GM12878 (cell line): ENCODE data around the gene DDR2. TPM values are rescaled to one million over a fixed set of nuclear protein-coding genes. Genes with fewer than 3 reads are reported as not detected.

Experiments
- CBFB ChIP-seq: IDR thresholded peaks from 2 replicates; pipeline ENCODE4 v1.6.1; 2016; ENCODE audit warnings: antibody characterized with exemption, low read depth
- CTCF ChIP-seq, 3 experiments: IDR thresholded peaks in 2 of 3; conservative IDR thresholded peaks in 1 of 3; 2 replicates each; pipeline ENCODE4 v1.5.1; 2011; ENCODE audit warnings: low read depth in 3 of 3, low read length in 3 of 3, mild to moderate bottlenecking in 3 of 3, control low read depth in 2 of 3, moderate library complexity in 2 of 3, inconsistent platforms in 1 of 3, mixed read lengths in 1 of 3; ENCODE audit not compliant: control insufficient read depth in 2 of 3, insufficient read depth in 1 of 3; ENCODE audit errors: extremely low read depth in 1 of 3
- CUX1 ChIP-seq: IDR thresholded peaks from 2 replicates; pipeline ENCODE4 v1.6.1; 2012; ENCODE audit warnings: improper control_type of control experiment, low read depth, low read length; ENCODE audit not compliant: insufficient replicate concordance
- PKNOX1 ChIP-seq: fragments of 450-650 bp; IDR thresholded peaks from 2 replicates; pipeline ENCODE4 v1.6.1; 2016; ENCODE audit warnings: mild to moderate bottlenecking
- SKIL ChIP-seq: fragments of 450-650 bp; IDR thresholded peaks from 2 replicates; pipeline ENCODE4 v1.6.1; 2017; ENCODE audit warnings: mild to moderate bottlenecking, low read depth, inconsistent platforms; ENCODE audit not compliant: poor library complexity, severe bottlenecking
- USF1 ChIP-seq: IDR thresholded peaks from 2 replicates; pipeline ENCODE4 v1.6.1; 2011; ENCODE audit warnings: borderline replicate concordance, low read depth, mild to moderate bottlenecking, moderate library complexity, mixed read lengths, low read length; ENCODE audit not compliant: insufficient read depth; ENCODE audit errors: extremely low read length
- ZNF207 ChIP-seq: fragments of 450-650 bp; IDR thresholded peaks from 2 replicates; pipeline ENCODE4 v1.6.1; 2014; ENCODE audit warnings: antibody characterized with exemption, mild to moderate bottlenecking, borderline replicate concordance
- polyA plus RNA-seq, 11 experiments: library from polyadenylated mRNA; depleted of rRNA in 4 of 11; unstranded in 6 of 11; stranded (reverse) in 5 of 11; fragments of >200 nt; fragmentation: Nextera tagmentation in 4 of 11; fragmentation: Illumina TruSeq in 1 of 11; extraction: Ambion mirVana in 4 of 11; extraction: Trizol in 1 of 11; gene quantifications; 1 replicate in 1 of 11; 2 replicates in 10 of 11; pipeline versions ENCODE4 v1.2.1 to v1.2.3, GENCODE V29; 2011 to 2016; ENCODE audit warnings: inconsistent platforms in 2 of 11, missing spikeins in 2 of 11, low read depth in 1 of 11
- total RNA-seq, 4 experiments: library from RNA; depleted of rRNA in 3 of 4; stranded (reverse); fragments of >200 nt in 3 of 4; fragmentation: Illumina TruSeq in 1 of 4; extraction: Trizol in 1 of 4; gene quantifications; 2 replicates each; pipeline versions ENCODE4 v1.2.1 to v1.2.3, GENCODE V29; 2013 to 2021

DDR2 gene
- total and polyA plus RNA-seq, 10 of the 15 experiments (the other 5 are each of a cell fraction or from before 2014, with no cell fraction given) = 1.9 to 8.8 (median 5.5) TPM

- TF ChIP-seq CTCF (IDR thresholded peaks at IDR 0.05 in 2 of 3, conservative IDR thresholded peaks at IDR 0.05 in 1 of 3; ENCODE audit: control insufficient read depth in 2 of 3, extremely low read depth in 1 of 3, insufficient read depth in 1 of 3, low read depth in 3 of 3, low read length in 3 of 3) (no peak), SKIL (no peak), CUX1 (no peak), ZNF207 (no peak), CBFB (no peak), PKNOX1 (no peak), USF1 (no peak)
Observed at GRCh38 chr1:162732094-162732493, 99.8 kb downstream of the DDR2 start (continued).
